GM21528 (cell line): Measurements from ENCODE around the gene MAB21L1.

Source experiments
- ATAC-seq: cut with Tn5 transposase; IDR thresholded peaks from one replicate; pipeline ENCODE4 v1.9.1; 2021; ENCODE audit warnings: mild to moderate bottlenecking, moderate library complexity; ENCODE audit not compliant: unreplicated experiment, low FRiP score

The MAB21L1 gene

DNA sequence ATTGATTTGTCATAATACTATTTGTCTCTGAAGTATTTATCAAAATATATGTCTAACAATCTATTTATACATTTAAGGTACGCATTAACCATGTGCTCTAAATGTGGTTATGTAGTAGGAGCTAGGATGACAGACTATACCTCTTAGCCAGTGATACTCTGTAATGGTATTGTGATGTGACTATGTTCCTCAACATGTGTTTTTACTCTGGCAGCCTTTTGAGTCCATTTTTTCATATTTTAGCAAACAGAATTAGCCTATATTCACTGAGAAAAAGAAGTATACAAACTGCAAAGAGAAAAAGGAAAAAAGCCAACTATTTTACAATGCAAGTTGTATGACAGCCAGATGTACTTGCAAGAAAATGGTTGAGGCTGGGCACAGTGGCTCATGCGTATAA, 26.7 kb downstream of the MAB21L1 start:
- ATAC-seq, result no peak

- ATAC-seq, result no peak
These were observed 28.0 kb downstream of the MAB21L1 start for GRCh38 chr13:35448465-35448864.
